ENCODE results near the gene SNAPC3. TPM values are rescaled to one million over a fixed set of nuclear protein-coding genes. Genes with fewer than 3 reads are reported as not detected.

The SNAPC3 gene
- polyA plus RNA-seq, 2 of the 4 experiments (the other 2 are of a cell fraction), result 28.9 to 35.1 TPM

- TF ChIP-seq USF2 (IDR thresholded peaks at IDR 0.05) (no peak), ESRRA (IDR thresholded peaks at IDR 0.05; ENCODE audit: borderline replicate concordance, low read length) (no peak), JUN (IDR thresholded peaks at IDR 0.05) (no peak), MAX (IDR thresholded peaks at IDR 0.05) (no peak)
Observed at GRCh38 chr9:15444141-15444540, 21.5 kb downstream of the SNAPC3 start (continued).

GRCh38 chr9:15453956-15454355, 31.3 kb downstream of the SNAPC3 start:
- ATAC-seq (no peak), FAIRE-seq (no peak), DNase-seq (ENCODE audit: low read depth in 1 of 2, low spot score in 1 of 2) (no peak)
- Histone ChIP-seq H3K9me3 (no peaks in the 10 kb centered on the region), H3K27ac (no peak overlapping the region), H3K4me2 (no peak overlapping the region), H3K4me3 (no peak overlapping the region), H3K4me1 (no peaks in the 10 kb centered on the region)
- TF ChIP-seq SMC3 (IDR thresholded peaks at IDR 0.05) (no peak), HMGXB4 (CRISPR knock-in tag; IDR thresholded peaks at IDR 0.05; ENCODE audit: borderline replicate concordance) (no peak), CBX8 (IDR thresholded peaks at IDR 0.05) (no peak), BCL3 (IDR thresholded peaks at IDR 0.05) (no peak)
- ChIA-PET POLR2A (interaction anchor here (0.7 kb wide), 1 partner anchor 1251 kb away, joined by 3 read pairs; no protein-coding TSS in a partner anchor), CTCF (interaction anchor here (1.9 kb wide), 1 partner anchor 14 kb away, joined by 4 read pairs; no protein-coding TSS in a partner anchor)
- 95% methylated on average over 5 of the region's 5 CpGs for WGBS (ENCODE audit: missing lambda C conversion rate)

- Histone ChIP-seq H3K4me2 (no peak overlapping the region), H3K9me3 (no peaks in the 10 kb centered on the region), H3K4me1 (no peaks in the 10 kb centered on the region), H3K4me3 (no peak overlapping the region), H3K27ac (no peak overlapping the region)
- WGBS (ENCODE audit: missing lambda C conversion rate), result 94% methylated on average over 8 of the region's 8 CpGs
- no peak for FAIRE-seq
- TF ChIP-seq RFX5 (IDR thresholded peaks at IDR 0.05), result no peak
- TF ChIP-seq HOXA7 (CRISPR knock-in tag; IDR thresholded peaks at IDR 0.05), result no peak
- TF ChIP-seq CBX8 (IDR thresholded peaks at IDR 0.05), result no peak
- TF ChIP-seq KDM5A (IDR thresholded peaks at IDR 0.05), result no peak
- no peak for TF ChIP-seq SREBF2 (IDR thresholded peaks at IDR 0.05)
- no peak for TF ChIP-seq GATA3 (IDR thresholded peaks at IDR 0.05; ENCODE audit: borderline replicate concordance)
- no peak for ATAC-seq
- ChIA-PET POLR2A (no interaction called here), CTCF (interaction anchor here (1.6 kb wide), 1 partner anchor 8 kb away, joined by 4 read pairs; no protein-coding TSS in a partner anchor)
- no peak for DNase-seq (ENCODE audit: low read depth in 1 of 2, low spot score in 1 of 2)
Observed at GRCh38 chr9:15461056-15461455, 38.4 kb downstream of the SNAPC3 start.

- TF ChIP-seq HEYL (CRISPR knock-in tag; IDR thresholded peaks at IDR 0.05) (no peak), ZC3H11A (IDR thresholded peaks at IDR 0.05) (no peak), GATA3 (IDR thresholded peaks at IDR 0.05; ENCODE audit: borderline replicate concordance) (no peak), MAZ (IDR thresholded peaks at IDR 0.05; ENCODE audit: borderline replicate concordance, low read depth, low read length) (no peak), HDAC2 (IDR thresholded peaks at IDR 0.05) (no peak), SREBF2 (IDR thresholded peaks at IDR 0.05) (no peak), CBX8 (IDR thresholded peaks at IDR 0.05) (no peak)
- H3K4me1 ChIP-seq, result no peaks in the 10 kb centered on the region
Observed at GRCh38 chr9:15461601-15462000, 38.9 kb downstream of the SNAPC3 start.

More at GRCh38 chr9:15461601-15462000, 38.9 kb downstream of the SNAPC3 start:
- 75% methylated on average over 2 of the region's 2 CpGs for WGBS (ENCODE audit: missing lambda C conversion rate)
- FAIRE-seq (no peak), DNase-seq (ENCODE audit: low read depth in 1 of 2, low spot score in 1 of 2) (no peak), ATAC-seq (no peak)
- H3K27ac ChIP-seq, result no peak overlapping the region
- ChIA-PET POLR2A (no interaction called here), CTCF (no interaction called here)
- H3K9me3 ChIP-seq, result no peaks in the 10 kb centered on the region
- no peak overlapping the region for H3K4me3 ChIP-seq
- H3K4me2 ChIP-seq, result no peak overlapping the region
